Amygdala (tissue), 56 donors: ENCODE measurements around the gene S100A7A.
"Not testable (repeated sequence)": the region's sequence is repeated elsewhere in the genome, so short reads cannot be mapped to it uniquely, and the experiment has no call there.

Experiments
- DNase-seq, 56 donors: peaks; one replicate each; lab custom pipeline; 2025; lab: John Stamatoyannopoulos, UW

Gene S100A7A

GRCh38 chr1:153419436-153419793 lies 3.1 kb downstream of the S100A7A start:
- DNase-seq: not testable (repeated sequence)

DNA sequence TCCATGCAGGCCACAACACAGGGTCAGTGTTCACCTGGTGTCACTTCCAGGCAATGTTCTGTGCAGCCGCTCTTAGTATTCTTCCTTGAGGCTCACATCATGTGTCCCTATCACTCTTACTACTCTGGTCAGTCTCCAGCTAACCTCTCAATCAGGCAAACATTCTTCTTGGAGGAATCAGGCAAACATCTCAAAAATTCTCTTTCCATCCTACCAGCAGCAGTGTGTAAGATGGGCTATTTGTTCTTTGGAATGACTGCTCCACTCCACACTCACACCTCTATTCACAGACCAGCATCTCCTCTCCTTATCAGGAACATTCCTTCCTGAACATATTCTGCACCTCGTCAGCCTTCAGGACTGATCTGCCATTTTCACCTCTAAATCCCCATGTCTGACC lies 4.0 kb downstream of the S100A7A start:
- DNase-seq: no peak

GRCh38 chr1:153422450-153423068 lies 6.2 kb downstream of the S100A7A start:
- DNase-seq: peak in 29 of 56 donors; percentile 1 to 69 (median 11)

DNA sequence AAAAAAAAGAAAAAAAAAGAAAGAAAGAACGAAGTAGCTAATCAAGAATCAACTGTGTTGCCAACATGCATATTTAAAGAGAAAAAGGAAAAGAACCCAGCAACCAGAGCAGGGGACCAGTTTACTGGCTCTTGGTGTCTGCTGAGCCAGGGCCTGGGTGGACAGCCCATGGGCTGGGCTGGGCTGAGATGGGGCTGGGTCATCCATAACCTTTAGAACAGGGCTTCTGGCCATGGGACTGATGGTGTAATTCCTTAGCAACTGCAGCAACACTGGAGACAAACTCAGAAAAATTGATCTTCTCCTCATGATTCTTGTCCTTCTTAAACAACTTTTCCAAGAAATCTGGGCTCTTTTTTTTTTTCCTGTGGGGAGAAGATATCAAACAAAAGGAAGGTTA lies 10.5 kb downstream of the S100A7A start:
- DNase-seq: no peak

DNA sequence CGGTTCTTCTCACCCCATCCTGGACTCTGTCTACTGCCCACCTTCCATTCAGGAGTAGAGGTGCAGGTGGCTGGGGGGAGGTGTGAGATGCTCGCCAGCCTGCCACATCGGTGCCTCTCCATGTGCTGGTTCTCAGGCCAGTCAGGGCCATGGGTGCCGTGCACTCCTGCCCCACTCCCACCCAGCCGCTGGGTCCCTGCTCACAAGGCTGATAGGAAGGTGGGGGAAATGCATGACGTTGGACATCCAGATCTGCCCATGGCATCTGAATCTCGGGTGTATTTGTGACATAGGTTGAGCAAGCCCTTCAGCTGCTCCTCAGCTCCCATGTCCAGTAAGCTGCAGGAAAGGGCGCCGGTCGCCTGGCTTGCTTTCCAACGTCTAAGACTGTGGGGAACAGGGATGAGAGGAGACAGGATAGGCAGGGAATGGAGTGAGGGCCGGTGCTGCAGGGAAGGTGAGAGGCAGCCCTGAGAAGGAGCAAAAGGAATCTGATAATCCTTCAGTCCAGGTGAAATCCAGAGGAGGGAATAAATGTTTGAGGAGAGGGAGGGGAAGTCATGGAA lies 11.8 kb downstream of the S100A7A start:
- no peak for DNase-seq

DNA sequence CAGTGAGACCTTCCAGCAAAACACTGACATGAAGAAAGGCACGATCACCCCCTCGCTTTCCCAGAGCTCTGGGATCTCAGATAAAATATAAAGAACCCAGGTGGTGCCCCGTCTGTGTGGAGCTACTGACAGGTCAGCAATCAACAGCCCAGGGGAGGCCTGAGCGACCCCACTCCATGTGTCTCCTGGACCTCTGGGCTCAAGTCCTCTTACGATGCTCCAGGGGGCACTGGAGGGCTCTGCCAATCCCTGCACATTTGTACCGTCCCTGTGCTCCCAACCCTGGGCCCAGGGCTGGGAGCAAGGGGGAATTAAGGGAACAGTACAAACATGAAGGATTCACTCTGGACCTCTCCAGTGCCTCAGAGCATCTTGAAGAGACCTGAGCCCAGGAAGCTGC lies 12.5 kb downstream of the S100A7A start:
- no peak for DNase-seq

DNA sequence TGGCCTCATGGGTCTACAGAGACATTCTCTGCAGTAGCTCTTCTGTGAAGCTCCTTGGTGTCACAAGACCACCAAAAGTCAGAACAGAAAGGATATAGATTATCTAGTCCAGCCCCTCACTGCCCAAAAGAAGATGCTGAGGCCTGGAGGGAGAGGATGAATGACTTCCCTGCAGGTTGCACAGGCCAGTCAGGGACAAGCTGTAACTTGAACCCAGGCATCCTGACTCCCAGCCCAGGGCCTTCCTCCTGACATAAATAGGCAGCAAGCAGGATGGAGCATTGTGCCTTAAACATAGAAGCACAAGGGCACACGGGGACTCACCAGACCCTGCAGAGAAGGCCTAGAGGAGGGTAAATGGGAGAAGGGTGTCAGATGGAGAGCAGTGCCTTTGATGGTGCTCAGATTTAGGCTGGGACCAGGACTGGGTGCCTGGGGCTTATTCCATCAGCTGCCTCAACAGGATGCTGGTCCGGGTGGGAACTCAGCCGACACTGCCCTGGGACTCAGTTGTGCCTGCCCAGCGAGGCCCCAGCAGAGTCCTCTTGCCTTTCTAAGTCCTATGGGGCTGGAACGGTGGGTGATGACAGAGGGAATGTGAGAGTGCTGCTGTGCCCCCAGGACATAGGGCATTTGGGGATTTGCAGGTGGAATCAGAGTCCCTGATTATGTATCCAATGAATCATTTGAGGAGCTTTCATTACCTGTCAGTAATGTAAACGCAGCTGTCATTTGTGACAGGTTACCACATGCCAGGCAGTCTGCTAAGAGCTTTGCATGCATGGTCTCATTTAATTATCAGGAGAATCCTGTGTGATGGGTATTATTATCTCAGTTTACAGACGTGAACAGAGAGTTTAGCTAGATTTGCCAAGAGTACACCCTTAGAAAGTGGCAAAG lies 13.2 kb downstream of the S100A7A start:
- no peak for DNase-seq

DNA sequence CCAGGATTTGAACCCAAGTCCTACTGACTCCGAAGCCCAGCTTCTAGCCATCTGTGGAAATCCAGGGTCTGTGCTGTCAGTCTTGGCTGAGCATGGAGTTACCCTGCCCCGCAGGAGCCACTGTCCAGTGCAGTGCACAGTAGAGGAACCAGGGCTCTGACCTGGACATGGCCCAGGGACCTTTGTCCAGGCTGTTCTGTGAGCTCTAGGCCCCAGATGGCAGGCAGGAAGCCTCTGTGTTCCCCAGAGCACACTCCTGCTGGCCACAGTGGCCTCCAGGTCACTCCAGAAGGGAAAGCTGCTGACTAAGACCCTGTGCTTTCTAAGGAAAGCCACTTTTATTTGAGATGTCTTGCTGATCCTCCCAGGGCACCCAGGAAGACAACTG lies 13.8 kb downstream of the S100A7A start:
- no peak for DNase-seq

- no peak for DNase-seq
These were observed 14.2 kb downstream of the S100A7A start for GRCh38 chr1:153430561-153430960.

DNA sequence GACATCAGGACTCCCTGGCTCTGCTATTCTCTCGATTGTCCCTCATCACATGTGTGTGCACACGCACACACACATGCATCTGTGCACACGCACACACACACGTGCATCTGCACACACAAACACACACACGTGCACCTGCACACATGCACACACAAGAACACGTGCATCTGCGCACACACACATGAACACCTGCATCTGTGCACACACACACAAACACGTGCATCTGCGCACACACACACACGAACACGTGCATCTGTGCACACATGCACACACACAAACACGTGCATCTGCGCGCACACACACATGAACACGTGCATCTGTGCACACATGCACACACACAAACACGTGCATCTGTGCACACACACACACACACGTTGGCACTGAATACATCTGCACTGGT lies 14.7 kb downstream of the S100A7A start:
- DNase-seq: no peak

DNA sequence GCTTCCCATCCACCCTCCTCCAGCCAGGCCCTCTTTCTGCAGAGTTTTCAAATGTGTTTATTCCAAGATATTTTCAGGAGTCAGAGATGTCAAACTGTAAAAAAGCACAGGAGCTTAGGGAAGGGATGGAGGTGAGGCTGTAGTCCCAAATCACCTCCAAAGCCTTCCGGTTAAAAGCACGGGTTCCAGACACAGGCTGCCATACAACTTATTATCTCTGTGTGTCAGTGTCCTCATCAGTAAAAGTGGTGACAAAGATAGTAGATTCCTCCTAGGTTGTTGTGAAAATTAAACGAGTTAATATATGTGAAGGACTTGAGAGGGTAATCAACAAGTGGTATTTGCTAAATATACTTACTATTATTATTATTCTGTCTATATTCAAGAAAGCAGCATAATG lies 15.1 kb downstream of the S100A7A start:
- no peak for DNase-seq

- no peak for DNase-seq
These were observed 15.6 kb downstream of the S100A7A start for GRCh38 chr1:153431928-153432327.

DNA sequence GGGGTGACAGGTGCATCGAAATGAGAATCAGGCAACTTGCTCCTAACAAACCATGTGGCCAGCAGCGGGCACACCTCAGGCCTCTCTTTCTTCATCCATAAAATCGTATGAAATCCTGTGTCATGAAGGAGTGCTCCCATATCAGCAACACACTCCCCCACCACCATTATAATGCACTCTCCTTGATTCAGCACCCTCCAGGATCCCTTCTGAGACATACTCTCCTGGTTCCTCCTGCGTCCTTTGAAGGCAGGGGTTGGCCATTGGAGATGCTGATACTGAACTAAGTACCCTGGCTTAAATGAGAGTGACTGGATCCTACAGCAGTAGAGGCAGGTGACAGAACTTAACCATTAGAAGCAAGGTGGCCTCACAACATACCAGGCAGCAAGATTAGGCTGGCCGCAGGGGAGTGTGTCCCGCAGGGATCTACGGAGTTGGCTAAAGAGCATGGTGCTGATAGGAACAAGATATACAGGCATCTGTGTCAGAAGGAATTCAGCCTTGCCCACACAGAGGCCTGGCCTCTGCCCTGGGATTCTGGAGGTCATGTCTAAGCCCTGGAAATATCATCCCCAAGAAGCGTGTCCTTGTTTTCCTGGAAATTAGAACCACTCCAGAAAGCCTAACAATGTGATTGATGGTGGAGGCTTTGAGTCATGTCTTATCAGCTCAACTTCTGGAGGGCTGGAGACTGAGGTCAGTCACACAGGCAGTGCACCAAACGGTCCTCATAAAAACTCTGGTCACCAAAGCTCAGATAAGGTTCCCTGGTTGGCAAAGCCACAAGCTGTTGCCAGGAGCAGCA lies 16.8 kb downstream of the S100A7A start:
- DNase-seq: no peak

DNA sequence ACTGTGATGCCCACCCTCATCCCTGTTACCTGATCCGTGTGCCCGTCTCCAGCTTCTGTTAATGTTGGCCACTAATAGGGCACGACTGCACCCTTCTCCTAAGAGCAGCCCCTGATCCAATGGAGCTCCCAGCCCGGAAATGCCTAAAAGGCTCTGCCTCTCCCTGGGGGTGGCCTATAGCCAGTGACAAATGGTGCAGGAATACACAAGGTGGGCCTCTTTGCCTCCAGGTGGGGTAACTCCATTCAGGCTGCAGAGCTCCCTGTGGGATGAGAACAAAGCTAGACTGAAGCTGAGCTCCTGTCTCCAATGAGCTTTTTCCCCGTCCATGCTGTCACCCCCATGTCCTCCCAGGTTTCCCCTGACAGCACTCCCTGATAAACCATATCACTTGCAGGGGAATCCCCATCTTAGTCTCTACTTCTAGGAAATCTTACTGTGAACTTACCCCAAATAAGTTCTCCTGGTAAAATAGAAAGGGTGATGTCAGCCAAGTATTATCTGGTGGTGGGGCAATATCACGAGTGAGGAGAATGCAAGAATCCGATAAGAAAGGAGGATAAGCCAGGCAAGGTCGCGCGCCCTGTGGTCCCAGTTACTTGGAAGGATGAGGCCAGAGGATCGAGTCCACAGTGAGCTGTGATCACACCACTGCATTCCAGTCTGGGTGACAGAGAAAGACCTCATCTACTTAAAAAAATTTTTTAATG lies 18.6 kb downstream of the S100A7A start:
- DNase-seq: no peak

DNA sequence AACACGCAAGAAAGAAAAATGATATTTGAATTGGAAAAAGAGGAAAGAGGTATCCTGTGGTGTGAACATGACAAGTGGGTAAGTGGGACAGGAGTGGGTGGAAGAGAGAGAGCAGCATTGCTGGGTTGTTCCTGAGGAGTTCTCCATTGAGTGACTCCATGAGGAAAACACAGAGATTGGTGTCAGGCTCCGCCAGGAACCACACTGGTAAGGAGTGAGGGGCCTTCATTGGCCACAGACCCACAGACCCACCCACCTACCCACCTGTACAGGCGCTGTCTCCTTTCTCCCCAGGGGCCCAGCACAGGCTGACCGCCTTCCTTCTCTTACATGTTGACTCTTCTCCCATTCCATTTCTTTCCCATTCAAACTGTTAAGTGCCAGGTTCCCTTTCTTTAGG lies 20.9 kb downstream of the S100A7A start:
- DNase-seq: no peak

DNA sequence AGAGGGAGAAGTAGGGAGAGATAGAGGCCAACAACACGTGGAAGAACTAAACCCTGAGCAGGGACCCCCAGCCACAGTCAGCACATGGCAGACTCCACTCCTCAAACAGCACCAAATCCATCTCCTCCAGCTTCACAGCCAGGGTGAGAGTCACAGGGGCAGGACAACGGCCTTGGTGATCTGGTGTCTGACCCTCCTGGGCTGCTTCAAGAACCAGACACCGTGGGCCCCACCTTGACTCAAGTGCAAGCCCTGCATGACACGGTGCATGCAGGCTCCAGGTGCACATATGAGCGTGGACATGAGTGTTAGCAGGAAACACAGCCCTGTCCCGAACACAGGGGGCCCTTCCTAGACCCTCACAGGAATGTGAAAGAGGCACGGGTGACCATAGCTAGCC lies 22.3 kb downstream of the S100A7A start:
- no peak for DNase-seq

GRCh38 chr1:153439273-153439672 lies 23.0 kb downstream of the S100A7A start:
- DNase-seq: no peak

DNA sequence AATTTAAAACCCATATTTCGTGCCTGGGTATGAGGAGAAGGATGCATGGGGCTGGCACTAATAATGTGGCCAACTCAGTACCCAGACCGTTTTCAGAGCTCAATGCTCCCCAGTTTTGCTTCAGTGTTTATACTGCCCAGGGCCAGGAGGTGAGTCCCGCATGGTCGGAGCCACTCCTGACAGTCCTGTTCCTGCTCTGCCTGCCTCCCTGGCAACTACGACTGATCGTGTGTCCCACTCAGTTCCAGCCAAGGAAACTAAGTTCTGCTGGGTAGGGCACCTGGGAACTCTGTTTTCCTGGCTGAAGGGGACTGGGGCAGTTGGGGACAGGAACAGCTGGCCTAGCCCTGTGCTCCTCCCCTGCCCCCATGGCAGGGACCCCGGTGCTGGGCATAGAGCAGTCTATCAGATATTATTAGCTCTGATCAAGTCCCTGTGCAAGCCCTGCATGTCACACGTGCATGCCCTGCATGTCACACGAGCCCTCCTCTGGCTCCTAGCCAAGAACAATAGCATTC lies 25.0 kb downstream of the S100A7A start:
- no peak for DNase-seq

- no peak for DNase-seq
These were observed 27.2 kb downstream of the S100A7A start for GRCh38 chr1:153443486-153443885.

- no peak for DNase-seq
These were observed 27.8 kb downstream of the S100A7A start for GRCh38 chr1:153444078-153444477.
